Measurements from ENCODE around the gene IPP.

DNA sequence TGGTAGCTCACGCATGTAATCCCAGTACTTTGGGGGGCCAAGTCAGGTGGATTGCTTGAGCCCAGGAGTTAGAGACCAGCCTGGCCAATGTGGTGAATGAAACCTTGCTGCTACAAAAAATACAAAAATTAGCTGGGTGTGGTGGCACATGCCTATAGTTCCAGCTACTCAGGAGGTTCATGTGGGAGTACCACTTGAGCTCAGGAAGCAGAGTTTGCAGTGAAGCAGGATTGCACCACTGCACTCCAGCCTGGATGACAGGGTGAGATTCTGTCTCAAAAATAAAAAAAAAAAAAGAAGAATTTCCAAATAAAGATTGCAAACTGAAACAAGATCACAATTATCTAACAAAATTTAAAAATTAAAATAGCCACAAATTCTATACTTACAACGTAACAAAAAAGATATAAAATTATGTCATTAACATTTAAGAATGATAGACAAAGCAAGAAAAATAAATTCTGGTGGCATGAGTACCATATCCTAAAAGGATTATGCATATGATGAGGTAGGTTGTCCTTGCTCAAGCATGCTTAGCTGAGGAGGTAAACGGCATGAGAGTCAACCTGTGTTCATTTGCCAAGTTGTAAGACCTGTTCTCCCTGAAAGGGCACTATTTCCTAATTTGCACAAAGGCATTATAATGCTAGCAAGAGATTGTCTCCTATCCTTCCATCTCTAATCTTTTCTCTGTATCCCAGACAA, 20.2 kb downstream of the IPP start:
- no peak for TF ChIP-seq CTCF (IDR thresholded peaks at IDR 0.05)
- no peak for TF ChIP-seq POLR2A (IDR thresholded peaks at IDR 0.05)

Measured in suprapubic skin (tissue), 3 donors.